ENCODE measurements around the gene KIF1B. TPM values are rescaled to one million over a fixed set of nuclear protein-coding genes. Genes with fewer than 3 reads are reported as not detected.

The KIF1B gene
- total RNA-seq, 6 donors from 2014 or later = 29.4 to 67.1 (median 42.0) TPM

DNA sequence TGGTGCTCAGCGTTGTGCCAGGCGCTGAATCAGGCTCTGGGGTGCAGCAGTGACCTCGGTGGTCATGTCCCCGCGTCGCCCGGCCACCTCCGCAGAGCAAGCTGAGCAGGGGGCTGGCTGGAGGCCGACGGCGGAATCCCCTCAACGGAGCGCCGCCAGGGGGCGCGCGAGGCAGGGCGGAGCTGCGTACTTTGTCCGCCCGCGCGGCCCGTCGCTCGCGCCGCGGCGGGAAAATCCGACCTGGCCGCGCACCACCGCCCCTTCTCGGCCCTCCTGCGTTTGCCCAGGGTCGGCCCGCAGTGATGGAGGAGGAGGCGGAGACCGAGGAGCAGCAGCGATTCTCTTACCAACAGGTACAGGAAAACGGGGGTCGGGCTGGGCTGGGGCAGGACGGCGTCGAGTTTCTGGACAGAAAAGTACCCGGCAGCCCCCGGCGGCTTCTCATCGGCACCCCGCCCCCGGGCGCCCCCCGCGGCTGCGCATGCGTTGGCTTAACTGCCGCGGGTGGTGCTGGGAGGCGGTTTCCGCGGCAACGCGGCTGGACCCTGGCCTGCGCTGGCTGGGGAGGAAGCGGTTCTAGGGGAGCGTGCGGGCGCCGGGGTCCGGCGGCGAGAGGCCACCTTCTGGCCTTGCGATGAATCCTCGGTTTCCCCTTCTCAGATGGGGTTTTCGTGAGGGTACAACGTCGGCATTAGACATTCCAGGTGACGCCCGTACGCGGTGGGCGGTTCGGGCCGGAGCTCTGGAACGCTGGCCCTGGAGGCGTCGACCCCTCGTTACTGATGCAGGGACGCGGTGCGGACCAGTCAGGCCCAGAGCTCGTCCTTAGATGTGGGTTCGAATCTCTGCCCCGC lies 220.1 kb downstream of the KIF1B start, which contains the start of gene CENPS:
TSS of gene CENPS (plus strand) at position 218 of the 854 bp plus-strand sequence. CDS start at position 303, 85 bp downstream.
- no peaks in the 10 kb centered on the region for H3K9me3 ChIP-seq
- peak within 1 kb of the TSS; percentile 70 to 91 (median 83) for H3K4me3 ChIP-seq
- peaks cover 19 to 36% (median 22%) of the 10 kb centered on the region in 4 donors for H3K4me1 ChIP-seq
- DNase-seq (peak; percentile 91 to 99), ATAC-seq (ENCODE audit: low FRiP score in 2 of 2) (peak; percentile 95 to 98)
- peak in 2 of 4 donors; percentile 20 to 63 for TF ChIP-seq POLR2A (IDR thresholded peaks at IDR 0.05)
- peak; percentile 98 to 100 (median 99) for TF ChIP-seq CTCF (IDR thresholded peaks at IDR 0.05)
- peak in 1 of 2 donors; percentile 54 for TF ChIP-seq POLR2AphosphoS5 (IDR thresholded peaks at IDR 0.05)
- TF ChIP-seq EP300 (IDR thresholded peaks at IDR 0.05) = no peak
- peak within 1 kb of the TSS; percentile 9 to 81 (median 66) for H3K27ac ChIP-seq
- WGBS, 2 donors = 0% methylated on average over 5 to 21 of the region's 95 CpGs
- no peaks in the 10 kb centered on the region for H3K27me3 ChIP-seq
- no peaks in the 10 kb centered on the region for H3K36me3 ChIP-seq

Small RNA genes within 50 kb of the gene (small RNA-seq; reads per million reads assigned to genes)
- gene MIR1273D (0 reads per million in 4 donors), gene RNU6-37P (0 reads per million in 4 donors), gene RNU6-828P (0 reads per million in 4 donors)

Other genes starting within 250 kb of the KIF1B start
- 10 to 100 TPM in 1 of 6 donors, 1 to 10 TPM in 4, not detected in 1; 1.7 to 15.9 (median 4.3) TPM for gene RBP7, start 213.3 kb upstream of the KIF1B start, total RNA-seq
- 10 to 100 TPM; 24.5 to 83.8 (median 42.8) TPM for gene UBE4B, start 177.6 kb upstream of the KIF1B start, total RNA-seq
- gene PGD, start 188.5 kb downstream of the KIF1B start, total RNA-seq = 100 to 1,000 TPM; 118 to 211 (median 183) TPM
- 10 to 100 TPM in 5 of 6 donors, 1 to 10 TPM in 1; 1.4 to 23.0 (median 14.3) TPM for gene CENPS, start 219.9 kb downstream of the KIF1B start, total RNA-seq
- gene CORT, start 239.5 kb downstream of the KIF1B start, total RNA-seq = under 1 TPM in 2 of 6 donors, not detected in 4; 0.26 to 0.59 TPM

Measured in upper lobe of left lung (tissue), 6 donors.